ENCODE data around the gene THG1L. TPM values are rescaled to one million over a fixed set of nuclear protein-coding genes. Genes with fewer than 3 reads are reported as not detected.

The THG1L gene
- total and polyA plus RNA-seq, 2 of the 13 experiments (the other 11 are each of a cell fraction or from before 2014, with no cell fraction given), result 16.6 to 17.2 TPM

DNA sequence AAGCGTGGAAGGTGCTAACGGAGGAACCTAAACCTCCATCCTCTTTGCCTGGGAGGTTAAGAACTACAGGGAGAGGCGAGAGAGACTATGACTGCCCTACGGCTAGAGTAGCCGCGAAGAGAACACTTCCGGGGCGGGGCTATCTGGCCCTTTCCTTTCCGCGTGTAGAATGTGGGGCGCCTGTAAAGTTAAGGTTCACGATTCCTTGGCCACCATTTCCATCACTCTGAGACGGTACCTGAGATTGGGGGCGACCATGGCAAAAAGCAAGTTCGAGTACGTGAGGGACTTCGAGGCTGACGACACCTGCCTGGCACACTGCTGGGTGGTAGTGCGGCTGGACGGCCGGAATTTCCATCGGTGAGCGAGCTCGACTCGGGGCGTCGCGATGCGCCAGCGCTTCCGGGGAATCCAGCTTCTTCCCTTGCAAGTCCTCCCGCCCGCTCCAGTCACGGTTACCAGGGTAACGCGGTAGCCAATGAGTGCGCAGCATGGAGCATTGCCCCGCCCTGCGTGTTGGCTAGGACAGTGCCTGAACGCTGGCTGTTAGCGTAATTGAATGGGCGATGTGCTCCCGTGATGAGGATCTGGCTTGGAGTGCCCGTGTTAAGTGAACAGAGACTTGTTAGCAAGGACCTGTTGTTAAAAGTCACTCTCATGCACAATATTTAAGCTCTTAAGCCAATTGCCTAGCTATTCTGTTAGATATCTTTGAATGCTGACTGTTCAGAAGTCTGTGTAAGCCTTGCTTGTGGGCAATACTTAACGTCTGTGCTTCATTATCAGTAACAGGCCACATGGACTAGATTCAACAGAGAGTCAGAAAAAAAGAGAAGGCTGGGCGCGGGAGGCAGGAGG is at the start of gene THG1L (continued):
- peak; percentile 88 for TF ChIP-seq KDM2A (CRISPR knock-in tag; IDR thresholded peaks at IDR 0.05; ENCODE audit: borderline replicate concordance, low read depth)
- TF ChIP-seq CREM (IDR thresholded peaks at IDR 0.05), result peak; percentile 81
- TF ChIP-seq CREM (CRISPR knock-in tag; IDR thresholded peaks at IDR 0.05), result no peak
- TF ChIP-seq, protein P1, sequence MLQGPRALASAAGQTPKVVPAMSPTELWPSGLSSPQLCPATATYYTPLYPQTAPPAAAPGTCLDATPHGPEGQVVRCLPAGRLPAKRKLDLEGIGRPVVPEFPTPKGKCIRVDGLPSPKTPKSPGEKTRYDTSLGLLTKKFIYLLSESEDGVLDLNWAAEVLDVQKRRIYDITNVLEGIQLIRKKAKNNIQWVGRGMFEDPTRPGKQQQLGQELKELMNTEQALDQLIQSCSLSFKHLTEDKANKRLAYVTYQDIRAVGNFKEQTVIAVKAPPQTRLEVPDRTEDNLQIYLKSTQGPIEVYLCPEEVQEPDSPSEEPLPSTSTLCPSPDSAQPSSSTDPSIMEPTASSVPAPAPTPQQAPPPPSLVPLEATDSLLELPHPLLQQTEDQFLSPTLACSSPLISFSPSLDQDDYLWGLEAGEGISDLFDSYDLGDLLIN (CRISPR knock-in tag; IDR thresholded peaks at IDR 0.05; ENCODE audit: borderline replicate concordance), result 0 out of 2 replicates have a peak, but pooled peaks have one; percentile 38
- no peak for TF ChIP-seq ZNF138 (CRISPR knock-in tag; IDR thresholded peaks at IDR 0.05; ENCODE audit: low read depth)
- TF ChIP-seq, protein P2, sequence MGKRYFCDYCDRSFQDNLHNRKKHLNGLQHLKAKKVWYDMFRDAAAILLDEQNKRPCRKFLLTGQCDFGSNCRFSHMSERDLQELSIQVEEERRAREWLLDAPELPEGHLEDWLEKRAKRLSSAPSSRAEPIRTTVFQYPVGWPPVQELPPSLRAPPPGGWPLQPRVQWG (CRISPR knock-in tag; IDR thresholded peaks at IDR 0.05; ENCODE audit: borderline replicate concordance, low read depth), result no peak
- TF ChIP-seq ZNF589 (CRISPR knock-in tag; conservative IDR thresholded peaks at IDR 0.05), result 0 out of 2 replicates have a peak, but pooled peaks have one; percentile 56
- TF ChIP-seq ZNF577 (CRISPR knock-in tag; IDR thresholded peaks at IDR 0.05; ENCODE audit: borderline replicate concordance, low read depth), result no peak
- no peak for TF ChIP-seq GTF3A (CRISPR knock-in tag; conservative IDR thresholded peaks at IDR 0.05)
- peak; percentile 61; the same call in 1 of the 2 replicates for TF ChIP-seq ZNF143 (CRISPR knock-in tag; IDR thresholded peaks at IDR 0.05)
- TF ChIP-seq ZNF616 (CRISPR knock-in tag; IDR thresholded peaks at IDR 0.05; ENCODE audit: low read depth), result no peak; the same call in 1 of the 2 replicates
- peak; percentile 84 for TF ChIP-seq HOXA3 (CRISPR knock-in tag; IDR thresholded peaks at IDR 0.05)
- TF ChIP-seq CEBPG (CRISPR knock-in tag; IDR thresholded peaks at IDR 0.05), result no peak
- 0 out of 2 replicates have a peak, but pooled peaks have one; percentile 41 for TF ChIP-seq ZNF124 (CRISPR knock-in tag; IDR thresholded peaks at IDR 0.05)
- TF ChIP-seq MTF2 (CRISPR knock-in tag; IDR thresholded peaks at IDR 0.05; ENCODE audit: borderline replicate concordance), result no peak
- peak; percentile 73; the same call in 1 of the 2 replicates for TF ChIP-seq ZNF766 (CRISPR knock-in tag; IDR thresholded peaks at IDR 0.05; ENCODE audit: borderline replicate concordance)
- TF ChIP-seq, protein P3, sequence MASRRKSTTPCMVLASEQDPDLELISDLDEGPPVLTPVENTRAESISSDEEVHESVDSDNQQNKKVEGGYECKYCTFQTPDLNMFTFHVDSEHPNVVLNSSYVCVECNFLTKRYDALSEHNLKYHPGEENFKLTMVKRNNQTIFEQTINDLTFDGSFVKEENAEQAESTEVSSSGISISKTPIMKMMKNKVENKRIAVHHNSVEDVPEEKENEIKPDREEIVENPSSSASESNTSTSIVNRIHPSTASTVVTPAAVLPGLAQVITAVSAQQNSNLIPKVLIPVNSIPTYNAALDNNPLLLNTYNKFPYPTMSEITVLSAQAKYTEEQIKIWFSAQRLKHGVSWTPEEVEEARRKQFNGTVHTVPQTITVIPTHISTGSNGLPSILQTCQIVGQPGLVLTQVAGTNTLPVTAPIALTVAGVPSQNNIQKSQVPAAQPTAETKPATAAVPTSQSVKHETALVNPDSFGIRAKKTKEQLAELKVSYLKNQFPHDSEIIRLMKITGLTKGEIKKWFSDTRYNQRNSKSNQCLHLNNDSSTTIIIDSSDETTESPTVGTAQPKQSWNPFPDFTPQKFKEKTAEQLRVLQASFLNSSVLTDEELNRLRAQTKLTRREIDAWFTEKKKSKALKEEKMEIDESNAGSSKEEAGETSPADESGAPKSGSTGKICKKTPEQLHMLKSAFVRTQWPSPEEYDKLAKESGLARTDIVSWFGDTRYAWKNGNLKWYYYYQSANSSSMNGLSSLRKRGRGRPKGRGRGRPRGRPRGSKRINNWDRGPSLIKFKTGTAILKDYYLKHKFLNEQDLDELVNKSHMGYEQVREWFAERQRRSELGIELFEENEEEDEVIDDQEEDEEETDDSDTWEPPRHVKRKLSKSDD (CRISPR knock-in tag; IDR thresholded peaks at IDR 0.05; ENCODE audit: low read depth), result peak; percentile 74; the same call in 1 of the 2 replicates
- TF ChIP-seq GABPB1 (CRISPR knock-in tag; IDR thresholded peaks at IDR 0.05), result peak; percentile 95
- 0 out of 2 replicates have a peak, but pooled peaks have one; percentile 35 for TF ChIP-seq SNAPC2 (CRISPR knock-in tag; IDR thresholded peaks at IDR 0.05)
- TF ChIP-seq, protein P4, sequence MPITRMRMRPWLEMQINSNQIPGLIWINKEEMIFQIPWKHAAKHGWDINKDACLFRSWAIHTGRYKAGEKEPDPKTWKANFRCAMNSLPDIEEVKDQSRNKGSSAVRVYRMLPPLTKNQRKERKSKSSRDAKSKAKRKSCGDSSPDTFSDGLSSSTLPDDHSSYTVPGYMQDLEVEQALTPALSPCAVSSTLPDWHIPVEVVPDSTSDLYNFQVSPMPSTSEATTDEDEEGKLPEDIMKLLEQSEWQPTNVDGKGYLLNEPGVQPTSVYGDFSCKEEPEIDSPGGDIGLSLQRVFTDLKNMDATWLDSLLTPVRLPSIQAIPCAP (CRISPR knock-in tag; IDR thresholded peaks at IDR 0.05; ENCODE audit: low read depth), result no peak
- no peak for TF ChIP-seq ZNF569 (CRISPR knock-in tag; IDR thresholded peaks at IDR 0.05; ENCODE audit: borderline replicate concordance)
- no peak for TF ChIP-seq NR2F6 (IDR thresholded peaks at IDR 0.05)
- no peak for TF ChIP-seq NR2F6 (CRISPR knock-in tag; IDR thresholded peaks at IDR 0.05)
- peak; percentile 56; the same call in 1 of the 2 replicates for TF ChIP-seq MIER3 (CRISPR knock-in tag; IDR thresholded peaks at IDR 0.05; ENCODE audit: borderline replicate concordance)
- peak; percentile 88 for TF ChIP-seq ZNF547 (CRISPR knock-in tag; IDR thresholded peaks at IDR 0.05)
- TF ChIP-seq MEIS2 (CRISPR knock-in tag; IDR thresholded peaks at IDR 0.05), result peak; percentile 84

Data from HepG2 (cell line).